HG03139 (cell line): ENCODE measurements around the gene PRSS35.
"Not testable (repeated sequence)": the region's sequence is repeated elsewhere in the genome, so short reads cannot be mapped to it uniquely, and the experiment has no call there.

Experiments
- ATAC-seq: cut with Tn5 transposase; IDR thresholded peaks from one replicate; pipeline ENCODE4 v1.9.1; 2021; ENCODE audit not compliant: unreplicated experiment

The PRSS35 gene

GRCh38 chr6:83511901-83512681 lies at the start of gene PRSS35:
TSS of gene PRSS35 (plus strand) at chr6:83512534. CDS start at chr6:83523442, 10,908 bp downstream.
- ATAC-seq = no peak

GRCh38 chr6:83463886-83464285 lies 48.4 kb upstream of the PRSS35 start:
- no peak for ATAC-seq

GRCh38 chr6:83464381-83465140 lies 47.8 kb upstream of the PRSS35 start:
- ATAC-seq = no peak

GRCh38 chr6:83466328-83466727 lies 46.0 kb upstream of the PRSS35 start:
- ATAC-seq = no peak

- ATAC-seq = no peak
These were observed 44.7 kb upstream of the PRSS35 start for GRCh38 chr6:83467620-83468036.

GRCh38 chr6:83470001-83470400 lies 42.3 kb upstream of the PRSS35 start:
- ATAC-seq = no peak

- no peak for ATAC-seq
These were observed 41.7 kb upstream of the PRSS35 start for GRCh38 chr6:83470587-83470986.

- no peak for ATAC-seq
These were observed 39.6 kb upstream of the PRSS35 start for GRCh38 chr6:83472767-83473166.

GRCh38 chr6:83474309-83474708 lies 38.0 kb upstream of the PRSS35 start:
- no peak for ATAC-seq

GRCh38 chr6:83476971-83477370 lies 35.4 kb upstream of the PRSS35 start:
- no peak for ATAC-seq

GRCh38 chr6:83479389-83479788 lies 32.9 kb upstream of the PRSS35 start:
- no peak for ATAC-seq

- ATAC-seq = no peak
These were observed 31.9 kb upstream of the PRSS35 start for GRCh38 chr6:83480470-83480869.

- ATAC-seq = not testable (repeated sequence)
These were observed 30.4 kb upstream of the PRSS35 start for GRCh38 chr6:83481938-83482337.

- no peak for ATAC-seq
These were observed 23.9 kb upstream of the PRSS35 start for GRCh38 chr6:83488448-83488847.

- no peak for ATAC-seq
These were observed 23.5 kb upstream of the PRSS35 start for GRCh38 chr6:83488861-83489260.

- ATAC-seq = no peak
These were observed 22.0 kb upstream of the PRSS35 start for GRCh38 chr6:83490217-83490807.

- ATAC-seq = no peak
These were observed 7.0 kb upstream of the PRSS35 start for GRCh38 chr6:83505356-83505755.

- ATAC-seq = no peak
These were observed 2.9 kb upstream of the PRSS35 start for GRCh38 chr6:83509441-83509840.

GRCh38 chr6:83510791-83511190 lies 1.5 kb upstream of the PRSS35 start:
- no peak for ATAC-seq

- no peak for ATAC-seq
These were observed 1.1 kb upstream of the PRSS35 start for GRCh38 chr6:83511266-83511665.

- no peak for ATAC-seq
These were observed 2.1 kb downstream of the PRSS35 start for GRCh38 chr6:83514466-83514865.
